ENCODE measurements around the gene OSBPL6.

OSBPL6 gene

GRCh38 chr2:178241844-178242551 lies 47.7 kb downstream of the OSBPL6 start:
- no peak for DNase-seq (ENCODE audit: low spot score)

- DNase-seq (ENCODE audit: low spot score): no peak
Observed at GRCh38 chr2:178242552-178242883, 48.2 kb downstream of the OSBPL6 start.

- no peak for DNase-seq (ENCODE audit: low spot score)
Observed at GRCh38 chr2:178243961-178244360, 49.6 kb downstream of the OSBPL6 start.

- no peak for DNase-seq (ENCODE audit: low spot score)
Observed at GRCh38 chr2:178244777-178245176, 50.5 kb downstream of the OSBPL6 start.

GRCh38 chr2:178246696-178247095 lies 52.4 kb downstream of the OSBPL6 start:
- no peak for DNase-seq (ENCODE audit: low spot score)

- DNase-seq (ENCODE audit: low spot score): no peak
Observed at GRCh38 chr2:178247250-178247649, 52.9 kb downstream of the OSBPL6 start.

- DNase-seq (ENCODE audit: low spot score): no peak
Observed at GRCh38 chr2:178250429-178250828, 56.1 kb downstream of the OSBPL6 start.

GRCh38 chr2:178251151-178251955 lies 57.0 kb downstream of the OSBPL6 start:
- no peak for DNase-seq (ENCODE audit: low spot score)

- no peak for DNase-seq (ENCODE audit: low spot score)
Observed at GRCh38 chr2:178256382-178257042, 62.2 kb downstream of the OSBPL6 start.

GRCh38 chr2:178257127-178257526 lies 62.8 kb downstream of the OSBPL6 start:
- no peak for DNase-seq (ENCODE audit: low spot score)

GRCh38 chr2:178258916-178259315 lies 64.6 kb downstream of the OSBPL6 start:
- DNase-seq (ENCODE audit: low spot score): no peak

- DNase-seq (ENCODE audit: low spot score): no peak
Observed at GRCh38 chr2:178263159-178263860, 69.0 kb downstream of the OSBPL6 start.

GRCh38 chr2:178264211-178264610 lies 69.9 kb downstream of the OSBPL6 start:
- DNase-seq (ENCODE audit: low spot score): no peak

GRCh38 chr2:178265851-178266250 lies 71.5 kb downstream of the OSBPL6 start:
- no peak for DNase-seq (ENCODE audit: low spot score)

- no peak for DNase-seq (ENCODE audit: low spot score)
Observed at GRCh38 chr2:178266445-178266844, 72.1 kb downstream of the OSBPL6 start.

GRCh38 chr2:178267660-178268059 lies 73.3 kb downstream of the OSBPL6 start:
- no peak for DNase-seq (ENCODE audit: low spot score)

- DNase-seq (ENCODE audit: low spot score): no peak
Observed at GRCh38 chr2:178268435-178268834, 74.1 kb downstream of the OSBPL6 start.

GRCh38 chr2:178269438-178270224 lies 75.3 kb downstream of the OSBPL6 start:
- no peak for DNase-seq (ENCODE audit: low spot score)

GRCh38 chr2:178270338-178270737 lies 76.0 kb downstream of the OSBPL6 start:
- no peak for DNase-seq (ENCODE audit: low spot score)

- no peak for DNase-seq (ENCODE audit: low spot score)
Observed at GRCh38 chr2:178271094-178271493, 76.8 kb downstream of the OSBPL6 start.

GRCh38 chr2:178271629-178272333 lies 77.5 kb downstream of the OSBPL6 start:
- no peak for DNase-seq (ENCODE audit: low spot score)
